Colonic mucosa (tissue), 4 donors: ENCODE measurements around the gene STRA6. TPM values are rescaled to one million over a fixed set of nuclear protein-coding genes. Genes with fewer than 3 reads are reported as not detected.

ENCODE experiments used
- DNase-seq: peaks from one replicate; pipeline ENCODE4 v3.0.0-alpha.2; 2020
- H3K27ac ChIP-seq: fragments of 200-600 bp; one replicate; pipeline ENCODE4 v1.8.0; 2021
- H3K27me3 ChIP-seq: fragments of 200-600 bp; one replicate; pipeline ENCODE4 v1.8.0; 2021
- H3K36me3 ChIP-seq: fragments of 200-600 bp; one replicate; pipeline ENCODE4 v1.8.0; 2021
- H3K4me1 ChIP-seq: fragments of 200-600 bp; one replicate; pipeline ENCODE4 v1.8.0; 2021; ENCODE audit warnings: mild to moderate bottlenecking
- H3K4me3 ChIP-seq: fragments of 200-600 bp; one replicate; pipeline ENCODE4 v1.8.0; 2021
- H3K9ac ChIP-seq, 2 donors: one replicate each; pipeline ENCODE4 v1.7.0; 2013; ENCODE audit warnings: control low read depth in 2 of 2, low read depth in 2 of 2, low read length in 2 of 2
- H3K9me3 ChIP-seq: fragments of 200-600 bp; one replicate; pipeline ENCODE4 v1.8.0; 2021
- CTCF ChIP-seq: fragments of 200-600 bp; IDR thresholded peaks from one replicate; pipeline ENCODE4 v1.8.0; 2022; ENCODE audit warnings: antibody characterized with exemption, mild to moderate bottlenecking
- intact Hi-C: fragments of 100-400 bp; cut with DNase I; formaldehyde crosslinking; loops from one replicate; pipeline ENCODE4 v1.14.1; 2022
- total RNA-seq, 2 donors: library from RNA; stranded (reverse); fragmentation: NEBNext Ultra II Directional in 1 of 2; extraction: Animal tissue kit (Norgen Biotek cat#: 25700) in 1 of 2; gene quantifications; one replicate each; pipeline ENCODE4 v1.2.1, GENCODE V29; 2021
- donor health status: healthy.
- donor health status: DM: no; HTN: no; CAD: no.
- donor health status: DM: no; HTN: no; CAD: no.

The STRA6 gene
- total RNA-seq, 2 donors from 2014 or later = not detected

DNA sequence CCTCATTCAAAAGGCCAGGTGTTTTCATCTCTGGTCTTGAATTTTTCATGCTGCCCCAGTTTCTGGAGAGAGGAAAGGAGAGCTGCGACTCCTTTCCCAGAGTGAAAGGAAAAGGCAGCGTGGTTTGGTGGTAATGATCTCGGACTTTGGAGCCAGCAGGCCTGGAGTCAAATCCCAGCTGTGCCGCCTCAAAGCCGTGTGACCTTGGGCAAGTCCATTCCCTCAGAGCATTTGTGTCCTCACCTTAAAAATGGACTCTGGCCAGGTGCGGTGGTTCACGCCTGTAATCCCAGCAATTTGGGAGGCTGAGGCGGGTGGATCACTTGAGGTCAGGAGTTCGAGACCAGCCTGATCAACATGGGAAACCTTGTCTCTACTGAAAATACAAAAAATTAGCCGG is 28.9 kb upstream of the STRA6 start:
- intact Hi-C loops = no loop called here
- Histone ChIP-seq H3K27me3 (no peaks in the 10 kb centered on the region), H3K36me3 (no peaks in the 10 kb centered on the region), H3K9ac (no peak overlapping the region), H3K4me3 (no peak overlapping the region), H3K4me1 (no peaks in the 10 kb centered on the region), H3K27ac (no peak overlapping the region), H3K9me3 (no peaks in the 10 kb centered on the region)
- TF ChIP-seq CTCF = no peak
- no peak for DNase-seq

GRCh38 chr15:74229686-74230085 is 27.1 kb upstream of the STRA6 start:
- intact Hi-C loops = no loop called here
- Histone ChIP-seq H3K4me1 (no peaks in the 10 kb centered on the region), H3K36me3 (no peaks in the 10 kb centered on the region), H3K4me3 (no peak overlapping the region), H3K27me3 (no peaks in the 10 kb centered on the region), H3K9ac (no peak overlapping the region), H3K9me3 (no peaks in the 10 kb centered on the region), H3K27ac (no peak overlapping the region)
- DNase-seq = no peak
- TF ChIP-seq CTCF = no peak

GRCh38 chr15:74228723-74229081 is 26.1 kb upstream of the STRA6 start:
- Histone ChIP-seq H3K9ac (no peak overlapping the region), H3K4me1 (no peaks in the 10 kb centered on the region), H3K9me3 (no peaks in the 10 kb centered on the region), H3K36me3 (no peaks in the 10 kb centered on the region), H3K27ac (no peak overlapping the region), H3K27me3 (no peaks in the 10 kb centered on the region), H3K4me3 (no peak overlapping the region)
- intact Hi-C loops = no loop called here
- TF ChIP-seq CTCF = no peak
- DNase-seq = no peak

GRCh38 chr15:74227968-74228722 is 25.6 kb upstream of the STRA6 start:
- intact Hi-C loops = no loop called here
- Histone ChIP-seq H3K27me3 (no peaks in the 10 kb centered on the region), H3K9ac (no peak overlapping the region), H3K27ac (no peak overlapping the region), H3K4me1 (no peaks in the 10 kb centered on the region), H3K4me3 (no peak overlapping the region), H3K9me3 (no peaks in the 10 kb centered on the region), H3K36me3 (no peaks in the 10 kb centered on the region)
- DNase-seq = peak; percentile 57
- TF ChIP-seq CTCF = no peak

DNA sequence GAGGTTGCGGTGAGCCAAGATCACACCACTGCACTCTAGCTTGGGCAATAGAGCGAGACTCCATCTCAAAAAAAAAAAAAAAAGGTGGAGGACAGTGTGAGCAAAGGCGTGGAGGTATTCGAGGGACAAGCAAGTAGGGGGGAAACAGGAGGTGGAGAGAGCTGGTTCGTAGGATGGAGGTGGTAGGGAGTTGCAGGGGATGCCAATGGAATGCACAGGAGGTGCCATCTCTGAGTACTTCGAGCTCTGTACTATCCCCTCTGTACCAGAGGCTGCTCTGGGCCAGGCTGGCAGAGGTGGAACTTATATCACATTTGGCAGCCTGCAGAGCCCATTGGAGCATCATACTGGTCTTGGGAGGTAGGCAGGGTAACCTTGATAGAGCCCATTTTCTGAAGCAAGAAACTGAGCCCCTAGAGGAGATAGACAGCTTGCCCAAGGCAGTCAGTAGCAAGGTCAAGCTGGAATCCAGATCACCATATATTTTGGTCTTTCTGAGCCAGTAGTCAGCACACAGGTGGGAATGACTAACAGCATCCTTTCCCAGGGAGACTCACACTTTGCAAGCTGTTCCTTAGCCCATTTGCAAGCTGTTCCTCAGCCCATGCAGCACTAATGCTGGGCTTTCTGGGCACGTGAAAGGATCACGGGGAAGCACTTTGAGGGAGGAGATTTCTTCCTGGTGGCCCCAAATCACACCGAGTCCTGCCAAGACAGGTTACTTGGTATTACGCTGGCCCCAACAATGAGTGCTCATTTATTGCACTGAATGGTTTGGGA is 24.4 kb upstream of the STRA6 start:
- no peak for TF ChIP-seq CTCF
- Histone ChIP-seq H3K9me3 (no peaks in the 10 kb centered on the region), H3K4me1 (no peaks in the 10 kb centered on the region), H3K27me3 (no peaks in the 10 kb centered on the region), H3K36me3 (no peaks in the 10 kb centered on the region), H3K27ac (no peak overlapping the region), H3K9ac (no peak overlapping the region), H3K4me3 (no peak overlapping the region)
- no peak for DNase-seq
- intact Hi-C loops = no loop called here
